NCI-H2227 treated with DMSO at 0.1 percent for 48 hours (cell line): ENCODE results near the gene TECPR1.
A peak's percentile ranks its signal among the peaks of the same experiment; 100 is the strongest.

Source experiments
- DNase-seq: peaks from one replicate; lab custom pipeline; 2025; lab: John Stamatoyannopoulos, UW

Gene TECPR1

DNA sequence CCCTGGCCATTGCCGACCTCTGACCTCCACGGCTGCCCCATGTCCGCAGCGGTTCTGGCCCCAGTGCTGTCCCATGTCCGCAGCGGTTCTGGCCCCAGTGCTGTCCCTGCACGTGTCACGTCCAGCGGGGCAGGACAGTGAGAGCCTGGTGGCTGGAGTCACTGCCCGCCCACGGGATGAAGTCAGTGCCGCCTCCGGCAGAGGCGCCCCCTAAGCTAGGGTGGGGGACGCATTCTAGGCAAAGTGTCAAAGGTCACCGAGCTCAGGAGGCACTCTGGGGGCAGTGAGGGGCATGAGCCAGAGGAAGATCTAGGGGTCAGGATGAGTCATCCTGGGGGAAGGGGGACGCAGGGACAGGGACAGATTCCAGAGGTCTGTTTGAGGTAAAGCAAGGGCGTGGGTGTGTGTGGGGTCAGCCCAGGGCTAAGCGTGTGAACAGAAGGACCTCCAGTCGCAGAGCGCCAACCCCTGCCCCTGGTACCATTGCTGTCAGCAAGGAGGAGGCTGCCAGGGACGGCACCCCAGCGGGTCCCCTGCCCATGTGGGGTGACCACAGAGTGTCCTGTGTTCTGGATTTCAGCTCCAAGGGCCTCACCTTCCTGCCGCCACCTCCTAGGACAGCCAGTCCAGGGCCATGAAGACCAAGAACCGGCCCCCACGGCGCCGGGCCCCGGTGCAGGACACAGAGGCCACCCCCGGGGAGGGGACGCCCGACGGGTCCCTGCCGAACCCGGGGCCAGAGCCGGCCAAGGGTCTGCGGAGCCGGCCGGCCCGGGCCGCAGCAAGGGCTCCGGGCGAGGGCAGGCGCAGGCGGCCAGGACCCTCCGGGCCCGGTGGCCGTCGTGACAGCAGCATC, 40.1 kb downstream of the TECPR1 start:
- DNase-seq, result no peak

DNA sequence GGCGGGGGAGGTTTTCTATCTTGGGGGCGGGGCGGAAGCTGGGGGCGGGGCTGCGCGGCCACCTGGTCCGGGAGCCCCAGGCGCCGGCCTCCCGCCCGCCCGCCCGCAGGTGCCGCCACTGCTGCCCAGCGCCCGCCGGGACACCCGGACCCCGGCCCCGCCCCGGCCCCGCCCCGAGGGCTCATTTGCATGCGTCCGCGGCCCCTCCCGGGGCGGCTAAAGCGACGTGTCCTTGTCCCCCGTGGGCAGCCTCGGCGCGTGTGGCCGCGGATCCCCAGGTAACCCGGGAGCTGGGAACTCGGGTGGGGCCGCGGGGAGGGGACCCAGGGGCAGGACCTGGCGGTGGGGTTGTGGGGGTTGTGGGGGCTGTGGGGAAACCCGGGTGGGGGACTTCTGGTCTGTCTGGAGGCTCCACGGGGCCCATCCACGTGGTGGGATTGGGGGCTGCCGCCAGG, 40.8 kb downstream of the TECPR1 start, which contains the start of gene BHLHA15:
Gene BHLHA15 (plus strand): TSS at position 219 of the 455 bp plus-strand sequence. CDS start 871 bp downstream, outside the sequence.
- peak; percentile 4 for DNase-seq

DNA sequence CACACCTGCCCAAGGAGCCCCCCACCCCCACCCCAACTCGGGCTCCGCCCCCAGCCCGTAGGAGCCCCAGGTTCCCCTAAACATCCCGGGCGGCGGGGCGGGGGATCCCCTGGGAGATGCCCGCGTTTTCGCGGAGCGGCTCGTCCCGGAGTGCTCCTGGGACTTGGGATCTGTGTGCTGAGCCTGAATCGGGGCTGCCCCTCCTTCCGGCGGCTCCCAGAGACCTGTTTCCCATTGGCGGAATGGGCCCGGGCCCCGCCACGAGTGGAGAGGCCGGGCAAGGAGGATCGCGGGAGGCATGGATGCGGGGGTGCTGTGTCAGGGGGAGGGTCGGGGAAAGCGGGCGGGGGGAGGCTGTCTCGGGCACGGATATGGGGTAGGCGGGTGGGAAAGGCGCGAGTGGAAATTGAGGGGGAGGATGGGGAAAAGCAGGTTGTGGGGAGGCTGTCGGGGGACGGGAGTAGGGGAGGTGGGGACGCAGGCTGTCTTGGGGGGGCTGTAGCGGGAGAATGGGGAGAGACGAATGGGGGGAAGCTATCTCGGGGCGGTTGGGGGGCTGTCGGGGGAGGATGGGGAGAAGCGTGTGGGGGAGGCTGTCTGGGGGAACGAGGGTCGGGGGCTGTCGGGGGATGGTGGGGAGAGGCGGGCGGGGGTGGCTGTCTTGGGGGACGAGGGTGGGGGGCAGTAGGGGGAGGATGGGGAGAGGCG, 41.4 kb downstream of the TECPR1 start:
- DNase-seq, result peak; percentile 35

DNA sequence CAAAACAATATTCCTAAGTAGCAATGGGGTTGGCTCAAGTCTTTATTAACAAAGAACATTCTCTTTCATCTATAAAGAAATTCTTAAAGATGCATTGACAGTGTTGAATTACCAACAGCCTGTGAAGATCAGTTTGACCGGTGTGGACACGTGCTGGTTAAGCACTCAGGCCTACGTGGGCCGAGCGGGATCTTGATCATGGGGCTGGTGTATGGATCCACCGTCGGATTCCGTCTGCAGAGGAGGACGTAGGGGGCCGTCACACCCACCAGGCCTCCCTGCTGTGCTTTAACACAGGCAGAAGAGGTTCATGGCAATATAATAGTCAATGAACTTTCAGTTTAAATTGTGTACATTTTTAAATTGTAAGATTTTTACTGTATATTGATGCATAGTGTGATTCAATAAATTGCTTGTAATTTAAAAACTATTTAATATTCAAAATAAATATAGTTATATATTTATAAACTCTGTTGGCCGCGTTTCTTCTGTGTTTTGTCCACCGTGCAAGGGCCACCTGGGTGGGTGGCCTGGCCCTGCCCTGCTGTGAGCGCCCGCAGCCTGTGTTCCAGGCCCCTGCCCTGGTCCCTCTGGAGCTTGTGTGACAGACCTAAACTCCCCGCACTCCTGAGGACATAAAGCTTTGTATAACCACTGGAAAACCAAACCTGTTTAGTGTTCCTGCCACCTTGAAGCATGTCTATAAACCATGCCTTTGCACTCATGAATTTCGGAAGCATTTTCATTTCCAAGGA, 42.7 kb downstream of the TECPR1 start:
- DNase-seq, result no peak

DNA sequence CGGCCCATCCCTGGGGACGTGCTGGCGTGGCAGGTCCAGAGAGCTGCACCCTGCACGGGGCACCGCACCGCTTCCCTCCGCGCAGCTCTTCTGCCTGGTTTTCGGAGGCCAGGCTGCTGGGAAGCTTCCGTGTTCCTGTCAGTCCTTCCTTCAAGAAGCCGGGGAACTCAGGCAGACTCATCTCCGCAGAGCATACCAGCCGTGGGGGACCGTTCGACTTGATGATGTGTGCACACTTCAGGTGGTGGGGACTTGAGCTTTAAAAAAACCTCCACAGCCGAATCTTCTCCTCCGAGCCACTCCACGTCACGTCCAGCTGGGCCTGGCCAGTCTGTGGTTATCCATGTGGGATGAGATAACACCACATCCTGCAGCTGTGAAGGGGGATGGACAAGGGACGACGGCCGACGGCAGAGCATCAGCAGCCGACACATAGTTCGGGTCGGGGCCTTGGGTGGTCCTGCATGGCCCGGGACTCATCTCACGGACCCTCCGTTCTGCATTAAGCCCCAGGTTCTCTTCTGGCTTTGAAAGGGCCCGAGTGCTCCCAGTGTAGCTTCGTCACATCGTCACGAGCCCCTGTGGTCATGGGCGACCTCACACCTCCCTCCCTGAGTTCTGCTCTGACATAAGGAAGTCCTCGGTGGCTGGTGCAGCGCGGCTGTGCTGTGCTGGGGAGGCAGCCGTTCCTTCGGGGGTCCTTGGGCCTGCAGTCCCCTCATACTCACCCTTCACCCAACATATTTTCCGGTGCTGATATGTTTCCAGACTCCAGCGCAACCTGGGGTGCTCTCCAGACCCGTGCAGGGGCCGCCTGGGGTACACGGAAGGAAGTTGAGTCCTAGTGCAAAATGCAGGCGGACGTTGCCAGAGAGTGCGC, 45.3 kb downstream of the TECPR1 start:
- DNase-seq, result no peak

DNA sequence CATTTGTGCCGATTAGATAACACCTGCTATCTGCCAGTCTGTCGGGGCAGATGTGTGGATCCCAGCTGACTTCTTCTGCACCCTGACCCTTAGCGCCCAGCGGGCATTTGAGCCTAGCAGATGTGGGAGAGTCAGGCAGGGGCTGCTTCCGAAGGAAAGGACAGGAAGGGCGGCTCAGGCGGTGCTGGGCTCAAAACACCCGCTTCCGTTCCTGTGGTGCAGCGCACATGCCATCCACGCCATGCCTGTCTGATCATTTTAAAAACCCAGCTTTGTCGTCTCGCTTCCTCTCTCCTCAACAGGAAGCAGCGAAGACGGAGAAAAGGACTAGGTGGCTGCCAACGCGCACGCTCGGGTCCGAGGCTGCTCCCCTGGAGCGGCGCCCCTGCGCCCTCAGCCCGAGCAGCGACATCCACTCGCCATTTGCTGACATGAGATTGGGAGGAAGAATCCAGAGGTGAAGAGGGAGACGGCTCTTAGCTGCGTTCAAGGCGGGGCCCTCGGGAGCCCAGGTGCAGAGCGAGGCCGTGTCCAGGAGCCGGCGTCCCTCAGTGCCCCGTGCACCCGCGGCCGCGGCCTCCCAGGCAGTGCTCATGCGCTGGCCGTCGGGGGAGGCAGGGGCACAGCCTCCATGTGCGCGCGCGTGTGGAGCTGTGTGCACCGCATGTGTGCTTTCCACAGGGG, 46.7 kb downstream of the TECPR1 start:
- DNase-seq, result no peak

DNA sequence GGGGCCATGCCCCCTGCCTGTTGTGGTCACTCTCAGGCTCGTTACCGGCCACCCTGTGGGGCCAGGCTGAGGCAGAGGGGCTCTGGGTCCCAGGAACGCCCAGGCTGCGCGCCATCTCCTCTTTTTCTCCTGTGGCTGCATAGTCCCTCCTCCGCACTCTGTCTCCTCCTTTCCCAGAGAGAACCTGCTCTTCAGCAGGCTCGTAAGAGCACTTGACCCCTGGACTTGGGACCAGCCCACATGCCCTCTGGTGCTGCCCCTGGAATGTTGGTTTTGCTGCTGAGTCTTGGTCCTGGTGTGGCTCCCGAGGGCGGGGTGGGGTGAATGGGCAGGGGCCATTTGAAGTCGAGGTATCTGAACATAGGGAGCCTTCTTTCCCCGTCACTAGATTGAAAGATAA, 47.4 kb downstream of the TECPR1 start:
- DNase-seq, result no peak

DNA sequence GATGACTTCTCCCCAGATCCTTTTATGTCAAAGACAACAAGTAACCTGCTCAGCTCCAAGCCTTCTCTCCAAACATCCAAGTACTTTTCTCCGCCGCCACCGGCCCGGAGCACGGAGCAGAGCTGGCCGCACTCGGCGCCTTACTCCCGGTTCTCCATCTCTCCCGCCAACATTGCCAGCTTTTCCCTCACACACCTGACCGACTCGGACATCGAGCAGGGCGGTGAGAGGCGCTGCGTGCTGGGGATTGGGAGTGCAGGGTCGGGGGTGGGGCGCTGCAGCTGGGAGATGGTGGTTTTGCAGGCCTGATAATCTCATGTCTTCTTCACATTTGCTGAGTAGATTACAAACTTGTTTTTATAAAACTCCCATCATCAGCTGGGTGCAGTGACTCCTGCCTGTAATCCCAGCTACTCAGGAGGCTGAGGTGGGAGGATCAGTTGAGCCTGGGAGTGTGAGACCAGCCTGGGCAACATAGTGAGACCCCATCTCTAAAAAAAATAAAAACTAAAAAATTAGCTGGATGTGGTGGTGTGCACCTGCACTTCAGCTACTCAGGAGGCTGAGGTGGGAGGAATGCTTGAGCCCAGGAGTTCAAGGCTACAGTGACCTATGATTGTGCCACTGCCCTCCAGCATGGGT, 47.9 kb downstream of the TECPR1 start:
- DNase-seq, result no peak

DNA sequence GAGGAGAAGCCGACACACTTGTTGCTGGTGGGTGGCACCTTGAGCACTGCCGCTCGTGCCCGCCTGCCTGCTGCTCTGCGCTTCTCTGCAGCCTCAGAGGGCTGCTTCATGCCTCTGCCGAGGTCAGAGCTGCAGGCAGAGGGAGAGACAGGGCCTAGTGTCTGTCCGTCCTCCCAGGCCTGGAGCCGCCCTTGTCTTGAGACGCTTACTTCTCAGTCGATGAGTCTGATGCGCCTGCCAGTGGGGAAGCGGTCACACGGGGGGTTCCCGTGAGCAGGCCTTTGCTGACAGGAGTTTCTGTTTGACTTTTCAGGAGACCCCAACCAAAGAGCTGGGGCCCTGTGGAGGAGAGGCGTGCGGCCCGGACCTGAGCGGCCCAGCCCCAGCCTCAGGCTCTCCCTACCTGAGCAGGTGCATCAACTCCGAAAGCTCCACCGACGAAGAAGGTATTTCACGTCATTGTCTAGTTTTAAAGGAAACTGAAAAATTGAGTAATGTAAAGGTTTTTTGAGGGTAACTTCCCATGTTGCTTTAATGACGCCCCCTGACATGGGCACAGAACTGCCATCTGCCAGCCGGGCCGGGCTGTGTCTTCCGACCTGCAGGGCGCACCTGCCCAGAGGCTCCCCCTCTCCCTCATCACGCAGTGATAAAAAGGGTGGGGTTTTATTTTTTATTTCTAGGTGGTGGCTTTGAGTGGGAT, 48.6 kb downstream of the TECPR1 start:
- DNase-seq, result no peak

DNA sequence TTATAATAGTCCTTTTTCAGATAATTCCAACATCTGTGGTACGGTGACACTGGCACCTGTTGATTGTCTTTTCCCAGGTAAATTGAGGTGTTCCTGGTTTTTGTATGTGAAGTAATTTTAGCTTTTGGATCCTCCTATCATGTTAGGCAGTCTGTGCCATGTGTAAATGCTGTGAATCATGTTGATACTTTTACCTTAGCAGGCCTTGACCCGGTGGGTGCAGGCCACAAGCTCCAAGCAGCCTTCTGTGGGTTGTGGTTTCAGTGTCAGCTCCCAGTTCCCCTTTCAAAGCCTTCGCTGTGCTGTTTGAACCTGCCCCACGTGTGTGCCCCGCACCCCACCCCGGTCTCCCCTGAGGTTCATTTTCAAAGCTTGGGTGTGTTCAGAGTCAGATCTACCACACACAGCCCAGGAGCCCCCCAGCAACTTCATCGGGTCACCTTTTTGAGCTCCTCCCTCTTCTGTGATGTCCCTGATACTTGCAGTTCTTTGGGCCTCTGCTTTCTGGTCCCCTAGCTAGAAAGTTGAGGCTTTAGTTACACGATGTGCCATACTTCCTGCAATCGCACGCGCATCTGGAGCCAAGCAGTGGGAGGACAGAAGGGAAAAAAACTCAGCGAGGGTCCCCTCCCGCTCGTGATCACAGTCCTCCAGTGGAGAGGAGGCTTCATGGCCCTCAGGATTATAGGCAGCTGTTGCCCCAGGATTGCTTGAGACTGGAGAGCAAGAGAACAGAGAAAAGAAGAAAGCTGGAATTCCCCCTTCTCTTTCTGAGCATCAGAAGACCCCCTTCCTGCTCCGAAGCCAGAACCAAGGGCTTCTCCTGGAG, 49.5 kb downstream of the TECPR1 start:
- no peak for DNase-seq

DNA sequence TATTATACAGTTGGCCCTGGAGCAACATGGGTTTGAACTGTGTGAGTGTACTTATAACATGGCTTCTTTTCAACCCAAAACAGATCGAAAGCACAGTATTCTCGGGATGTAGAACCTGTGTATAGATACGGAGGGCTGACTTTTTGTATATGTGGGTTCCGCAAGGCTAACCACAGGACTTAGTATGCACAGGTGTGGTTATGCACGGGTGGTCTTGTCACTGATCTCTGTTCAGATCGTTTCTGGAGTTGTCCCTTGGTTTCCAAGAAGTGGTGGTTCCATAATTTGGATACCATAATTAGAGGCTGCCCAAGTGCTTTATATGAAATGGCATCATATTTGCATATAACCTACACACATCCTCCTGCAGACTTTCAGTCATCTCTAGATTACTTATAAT, 51.7 kb downstream of the TECPR1 start:
- DNase-seq, result no peak

DNA sequence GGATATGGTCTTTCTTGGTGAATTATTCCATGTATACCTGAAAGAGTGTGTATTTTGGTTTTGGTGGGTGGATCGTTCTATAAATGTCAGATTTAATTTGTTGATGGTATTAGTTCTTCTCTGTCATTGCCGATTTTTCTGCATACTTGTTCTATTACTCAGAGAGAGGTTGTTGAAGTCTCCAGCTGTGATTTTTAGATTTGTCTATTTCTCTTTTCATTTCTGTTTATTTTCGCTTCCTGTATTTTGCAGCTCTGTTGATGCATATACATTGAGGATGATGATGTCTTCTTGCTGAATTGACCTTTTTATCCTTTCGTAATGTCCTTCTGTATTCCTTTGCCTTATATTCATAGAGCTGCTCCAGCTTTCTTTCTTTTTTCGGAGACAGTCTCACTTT, 52.9 kb downstream of the TECPR1 start:
- DNase-seq, result no peak

DNA sequence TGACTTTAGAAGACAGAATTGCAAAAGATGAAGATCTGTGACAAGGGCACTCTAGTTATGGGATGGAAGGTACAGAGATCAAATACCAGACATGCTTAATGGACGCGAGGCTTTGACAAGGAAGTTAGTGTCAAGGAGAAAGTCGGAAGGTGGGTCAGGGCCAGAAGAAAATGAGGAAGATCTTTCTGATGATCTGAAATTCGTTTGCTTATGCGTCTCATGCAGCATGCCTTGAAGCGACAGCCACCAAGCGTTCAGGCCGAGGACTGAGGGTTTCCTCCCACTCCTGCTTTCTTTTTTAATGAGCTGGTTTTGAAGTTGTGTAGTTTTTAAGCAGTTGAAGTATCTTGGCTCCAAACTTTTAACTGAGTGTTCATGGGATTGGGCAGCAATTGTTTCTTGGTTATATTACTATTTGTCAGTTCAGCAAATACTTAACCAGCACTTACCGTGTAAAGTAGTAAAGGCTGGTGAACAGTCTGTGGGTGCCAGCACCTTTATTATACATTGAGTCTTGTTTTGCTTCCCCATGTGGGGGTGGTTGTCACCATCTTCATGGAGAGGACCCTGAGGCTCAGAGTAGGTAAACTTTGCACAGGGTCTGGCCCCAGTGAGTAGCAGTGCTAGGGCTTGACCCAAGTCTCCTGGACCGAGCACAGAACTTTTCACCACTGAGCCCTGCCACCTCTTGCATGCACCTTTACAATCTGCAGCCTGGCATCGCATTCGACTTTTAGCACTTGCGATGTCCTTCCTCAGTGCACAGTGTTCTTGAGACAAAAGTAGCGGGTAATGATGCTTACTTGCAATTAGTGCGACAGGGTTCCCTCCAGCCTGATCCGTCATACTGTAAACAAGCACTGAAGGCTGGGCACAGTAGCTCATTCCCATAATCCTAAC, 55.1 kb downstream of the TECPR1 start:
- DNase-seq, result no peak

DNA sequence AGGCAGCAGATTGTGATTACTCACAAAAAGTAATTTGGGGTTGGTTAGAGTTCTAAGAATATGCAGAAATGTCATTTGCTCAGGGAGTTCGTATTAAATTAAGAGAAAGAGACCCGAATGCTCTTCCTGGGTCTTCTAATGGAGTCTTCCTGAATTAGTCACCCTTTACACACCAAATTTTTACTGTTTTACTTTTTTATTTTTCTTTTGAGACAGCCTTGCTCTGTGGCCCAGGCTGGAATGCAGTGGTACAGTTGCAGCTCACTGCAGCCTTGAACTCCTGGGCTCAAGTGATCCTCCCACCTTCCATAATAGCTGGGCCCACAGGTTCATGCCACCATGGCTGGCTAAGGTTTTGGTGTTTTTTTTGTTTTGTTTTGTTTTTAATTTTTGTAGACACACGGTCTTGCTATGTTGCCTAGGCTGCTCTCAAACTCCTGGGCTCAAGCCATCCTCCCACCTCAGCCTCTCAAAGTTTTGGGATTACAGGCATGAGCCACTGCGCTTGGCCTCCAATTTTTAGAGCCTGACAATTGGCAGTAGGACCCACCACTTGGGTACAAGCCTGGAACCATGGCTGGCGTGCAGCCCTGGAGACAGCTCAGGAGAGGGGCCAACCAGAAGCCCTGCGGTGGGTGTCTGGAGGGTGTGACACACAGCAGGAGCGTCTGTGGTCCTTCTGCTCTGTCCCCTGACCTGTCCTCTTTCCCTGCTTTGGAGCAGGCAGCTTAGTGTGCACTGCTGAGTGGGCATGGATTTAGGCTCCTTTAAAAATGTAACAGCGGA, 57.2 kb downstream of the TECPR1 start:
- DNase-seq, result no peak

DNA sequence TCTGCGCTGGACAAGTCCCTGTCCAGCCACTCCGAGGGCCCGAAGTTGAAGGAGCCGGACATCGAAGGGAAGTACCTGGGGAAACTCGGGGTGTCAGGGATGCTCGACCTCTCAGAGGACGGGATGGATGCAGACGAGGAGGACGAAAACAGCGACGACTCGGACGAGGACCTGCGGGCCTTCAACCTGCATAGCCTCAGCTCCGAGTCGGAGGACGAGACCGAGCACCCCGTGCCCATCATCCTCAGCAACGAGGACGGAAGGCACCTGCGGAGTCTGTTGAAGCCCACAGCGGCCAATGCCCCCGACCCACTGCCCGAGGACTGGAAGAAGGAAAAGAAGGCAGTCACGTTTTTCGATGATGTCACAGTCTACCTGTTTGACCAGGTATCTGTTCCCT, 57.8 kb downstream of the TECPR1 start:
- DNase-seq, result no peak

DNA sequence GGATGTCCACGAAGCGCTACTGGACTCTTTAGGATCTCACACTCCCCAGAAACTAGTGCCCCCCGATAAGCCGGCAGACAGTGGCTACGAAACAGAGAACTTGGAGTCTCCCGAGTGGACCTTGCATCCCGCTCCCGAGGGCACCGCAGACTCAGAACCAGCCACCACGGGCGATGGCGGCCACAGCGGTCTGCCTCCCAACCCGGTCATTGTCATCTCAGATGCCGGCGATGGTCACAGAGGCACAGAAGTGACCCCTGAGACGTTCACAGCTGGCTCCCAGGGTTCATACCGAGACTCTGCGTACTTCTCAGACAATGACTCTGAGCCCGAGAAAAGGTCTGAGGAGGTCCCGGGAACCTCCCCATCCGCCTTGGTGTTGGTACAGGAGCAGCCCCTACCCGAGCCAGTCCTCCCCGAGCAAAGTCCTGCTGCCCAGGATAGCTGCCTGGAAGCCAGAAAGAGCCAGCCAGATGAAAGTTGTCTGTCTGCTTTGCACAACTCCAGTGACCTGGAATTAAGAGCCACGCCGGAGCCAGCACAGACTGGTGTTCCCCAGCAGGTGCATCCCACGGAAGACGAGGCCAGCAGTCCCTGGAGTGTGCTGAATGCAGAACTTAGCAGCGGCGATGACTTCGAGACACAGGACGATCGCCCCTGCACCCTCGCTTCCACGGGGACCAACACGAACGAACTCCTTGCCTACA, 58.4 kb downstream of the TECPR1 start:
- no peak for DNase-seq
